Fibroblast of mammary gland (primary cell): ENCODE results near the gene PIAS1.
A peak's percentile ranks its signal among the peaks of the same experiment; 100 is the strongest.
"Not testable (repeated sequence)": the region's sequence is repeated elsewhere in the genome, so short reads cannot be mapped to it uniquely, and the experiment has no call there.

Experiments
- DNase-seq: peaks from one replicate; pipeline ENCODE4 v3.0.0-alpha.2; 2010; ENCODE audit warnings: low read depth
- H3K4me3 ChIP-seq: 2 replicates; pipeline ENCODE4 v1.5.1; 2011; ENCODE audit warnings: low read depth, mild to moderate bottlenecking, low read length, moderate library complexity; ENCODE audit not compliant: control insufficient read depth
- TF ChIP-seq, protein P1 (sequence below): conservative IDR thresholded peaks from 2 replicates; pipeline ENCODE4 v1.5.1; 2011; ENCODE audit warnings: low read depth, low read length, inconsistent platforms; ENCODE audit not compliant: control insufficient read depth, insufficient read depth

The PIAS1 gene

DNA sequence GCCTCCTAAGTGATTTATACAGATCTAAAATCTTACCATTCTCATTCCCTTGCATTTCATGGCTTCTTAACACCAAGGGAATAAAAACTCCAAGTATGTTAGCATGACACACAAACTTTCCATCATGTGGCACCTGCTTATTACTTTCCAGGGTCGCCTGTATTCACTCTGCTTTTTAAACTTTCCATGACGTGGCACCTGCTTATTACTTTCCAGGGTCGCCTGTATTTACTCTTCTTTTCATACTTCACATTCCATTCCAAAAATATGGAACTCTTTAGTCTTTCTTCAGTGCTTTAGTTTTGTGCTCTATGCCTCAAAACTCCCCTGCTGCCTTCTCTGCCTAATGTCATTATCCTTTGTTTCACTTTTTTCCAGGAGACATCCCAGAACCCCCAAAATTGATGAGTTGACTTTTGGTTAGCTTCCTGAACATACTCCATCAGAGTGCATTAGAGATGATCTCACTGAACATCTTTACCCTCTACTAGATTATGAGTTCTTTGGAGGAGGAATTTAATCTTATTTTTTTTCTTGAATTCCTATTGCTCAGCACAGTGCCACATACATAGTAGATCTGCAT, 104.0 kb downstream of the PIAS1 start:
- no peak overlapping the region for H3K4me3 ChIP-seq
- DNase-seq, result no peak
- TF ChIP-seq, protein P1, sequence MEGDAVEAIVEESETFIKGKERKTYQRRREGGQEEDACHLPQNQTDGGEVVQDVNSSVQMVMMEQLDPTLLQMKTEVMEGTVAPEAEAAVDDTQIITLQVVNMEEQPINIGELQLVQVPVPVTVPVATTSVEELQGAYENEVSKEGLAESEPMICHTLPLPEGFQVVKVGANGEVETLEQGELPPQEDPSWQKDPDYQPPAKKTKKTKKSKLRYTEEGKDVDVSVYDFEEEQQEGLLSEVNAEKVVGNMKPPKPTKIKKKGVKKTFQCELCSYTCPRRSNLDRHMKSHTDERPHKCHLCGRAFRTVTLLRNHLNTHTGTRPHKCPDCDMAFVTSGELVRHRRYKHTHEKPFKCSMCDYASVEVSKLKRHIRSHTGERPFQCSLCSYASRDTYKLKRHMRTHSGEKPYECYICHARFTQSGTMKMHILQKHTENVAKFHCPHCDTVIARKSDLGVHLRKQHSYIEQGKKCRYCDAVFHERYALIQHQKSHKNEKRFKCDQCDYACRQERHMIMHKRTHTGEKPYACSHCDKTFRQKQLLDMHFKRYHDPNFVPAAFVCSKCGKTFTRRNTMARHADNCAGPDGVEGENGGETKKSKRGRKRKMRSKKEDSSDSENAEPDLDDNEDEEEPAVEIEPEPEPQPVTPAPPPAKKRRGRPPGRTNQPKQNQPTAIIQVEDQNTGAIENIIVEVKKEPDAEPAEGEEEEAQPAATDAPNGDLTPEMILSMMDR, result no peak

DNA sequence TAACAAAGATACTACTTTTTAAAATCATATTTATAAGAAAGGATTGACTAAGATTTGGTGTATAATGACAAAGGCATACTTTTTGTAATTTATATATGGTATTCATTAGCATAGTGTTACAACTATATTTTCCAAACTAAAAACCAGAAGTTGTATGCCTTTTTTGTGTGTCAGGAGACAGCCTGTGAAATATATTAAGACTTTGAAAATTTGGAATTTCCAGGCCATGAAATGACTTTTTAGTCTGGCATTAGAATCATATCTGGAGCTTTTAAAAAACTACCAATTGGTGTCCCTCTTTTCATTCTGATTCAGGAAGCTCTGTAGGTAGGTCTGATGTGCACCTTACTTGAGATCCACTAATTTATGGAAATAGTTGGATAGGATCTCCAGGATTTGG, 109.1 kb downstream of the PIAS1 start:
- TF ChIP-seq, protein P1, result no peak
- DNase-seq, result no peak
- H3K4me3 ChIP-seq, result no peak overlapping the region

DNA sequence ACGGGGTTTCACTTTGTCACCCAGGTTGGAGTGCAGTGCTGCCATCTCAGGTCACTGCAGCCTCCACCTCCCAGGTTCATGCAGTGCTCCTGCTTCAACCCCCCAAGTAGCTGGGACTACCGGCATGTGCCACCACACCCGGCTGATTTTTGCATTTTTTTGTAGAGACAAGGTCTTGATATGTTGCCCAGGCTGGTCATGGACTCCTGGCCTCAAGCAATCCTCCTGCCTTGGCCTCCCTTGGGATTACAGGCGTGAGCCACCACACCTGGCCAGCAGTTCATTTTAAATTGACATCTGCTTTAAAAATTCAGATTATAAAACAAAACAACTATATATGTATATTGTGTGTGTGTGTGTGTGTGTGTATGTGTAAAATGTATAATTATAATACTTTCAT, 112.7 kb downstream of the PIAS1 start:
- no peak overlapping the region for H3K4me3 ChIP-seq
- TF ChIP-seq, protein P1, result no peak
- DNase-seq, result no peak

DNA sequence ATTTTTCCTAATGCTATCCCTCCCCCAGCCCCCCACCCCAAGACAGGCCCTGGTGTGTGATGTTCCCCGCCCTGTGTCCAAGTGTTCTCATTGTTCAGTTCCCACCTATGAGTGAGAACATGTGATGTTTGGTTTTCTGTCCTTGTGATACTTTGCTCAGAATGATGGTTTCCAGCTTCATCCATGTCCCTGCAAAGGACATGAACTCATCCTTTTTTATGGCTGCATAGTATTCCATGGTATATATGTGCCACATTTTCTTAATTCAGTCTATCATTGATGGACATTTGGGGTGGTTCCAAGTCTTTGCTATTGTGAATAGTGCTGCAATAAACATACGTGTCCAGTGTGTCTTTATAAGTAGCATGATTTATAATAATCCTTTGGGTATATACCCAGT, 117.9 kb downstream of the PIAS1 start:
- not testable (repeated sequence) for H3K4me3 ChIP-seq, DNase-seq

DNA sequence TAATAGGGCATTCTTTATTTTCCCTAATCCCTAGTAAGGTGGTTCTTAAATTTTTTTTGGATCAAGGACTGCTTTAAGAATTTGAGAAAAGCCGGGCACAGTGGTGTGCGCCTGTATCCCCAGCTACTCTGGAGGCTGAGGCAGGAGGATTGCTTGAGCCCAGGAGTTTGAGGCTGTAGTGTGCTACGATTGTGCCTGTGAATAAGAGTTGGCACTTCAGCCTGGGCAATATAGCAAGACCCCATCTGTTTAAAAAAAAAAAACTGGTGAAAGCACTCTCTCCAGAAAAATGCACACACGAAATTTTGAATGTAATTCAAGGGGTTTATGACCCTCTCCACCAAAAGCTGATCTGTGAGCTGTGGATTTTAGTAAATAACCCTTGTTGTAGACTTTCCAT, 119.0 kb downstream of the PIAS1 start:
- no peak overlapping the region for H3K4me3 ChIP-seq
- TF ChIP-seq, protein P1, result no peak

DNA sequence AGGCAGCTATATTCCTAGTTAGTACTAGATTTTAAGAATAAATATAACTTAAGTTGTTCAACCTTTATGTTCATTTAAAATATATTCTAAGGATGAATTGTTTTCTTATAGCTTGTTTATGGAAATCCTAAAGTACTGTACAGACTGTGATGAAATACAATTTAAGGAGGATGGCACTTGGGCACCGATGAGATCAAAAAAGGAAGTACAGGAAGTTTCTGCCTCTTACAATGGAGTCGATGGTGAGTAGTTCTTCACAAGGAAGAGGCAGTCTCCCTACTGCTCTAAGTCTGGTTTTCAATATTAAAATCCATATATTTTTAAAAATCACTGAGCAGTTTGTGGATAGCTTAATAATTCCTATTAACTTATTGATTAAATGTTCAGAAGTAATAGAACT, 121.4 kb downstream of the PIAS1 start:
- TF ChIP-seq, protein P1, result no peak
- no peak overlapping the region for H3K4me3 ChIP-seq
- no peak for DNase-seq

More for the DNA sequence above, 119.0 kb downstream of the PIAS1 start:
- DNase-seq, result no peak

DNA sequence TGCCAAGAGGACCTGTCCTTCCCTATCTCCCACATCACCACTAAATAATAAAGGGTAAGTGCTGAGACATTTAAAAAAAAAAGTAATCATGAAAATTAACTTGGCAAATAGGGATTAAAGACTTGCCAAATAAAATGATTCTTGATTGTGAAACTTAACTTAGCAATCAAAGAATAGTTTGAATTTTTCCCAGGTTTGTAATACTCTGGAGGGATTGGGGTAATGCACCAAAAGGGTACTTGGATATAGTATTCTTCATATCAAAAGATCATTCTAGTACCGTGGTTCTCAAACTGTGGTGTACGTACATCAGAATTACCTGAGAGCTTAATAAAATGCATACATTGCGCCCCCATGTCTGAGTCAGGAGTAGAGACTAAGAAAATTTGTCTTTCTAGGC, 122.5 kb downstream of the PIAS1 start:
- peak; percentile 53 for DNase-seq
- TF ChIP-seq, protein P1, result no peak
- H3K4me3 ChIP-seq, result no peak overlapping the region
